Activated B cell treated with CpG ODN at 0.5 μM for 24 hours (primary cell): Measurements from ENCODE around the gene MBNL1. TPM values are rescaled to one million over a fixed set of nuclear protein-coding genes. Genes with fewer than 3 reads are reported as not detected.

Experiments used
- ATAC-seq: fragments of 200-7000 bp; cut with Tn5 transposase; one replicate; pipeline ENCODE4 v1.10.0; 2021; ENCODE audit warnings: low read depth, mild to moderate bottlenecking, moderate library complexity
- CTCF ChIA-PET: fragments of 350-600 bp; sonication (Branson Sonifier 250); formaldehyde crosslinking; loops from one replicate; lab custom pipeline; 2021; ENCODE audit warnings: antibody characterized with exemption; lab: Charles Lee
- POLR2A ChIA-PET: fragments of 350-600 bp; sonication (Branson Sonifier 250); formaldehyde crosslinking; loops from one replicate; lab custom pipeline; 2021; ENCODE audit warnings: antibody characterized with exemption; lab: Charles Lee
- DNase-seq: peaks from one replicate; pipeline ENCODE4 v3.0.0; 2022
- H3K27ac Mint-ChIP-seq: one replicate; pipeline ENCODE4 v1.8.0; 2020; ENCODE audit warnings: mixed read lengths
- H3K27me3 Mint-ChIP-seq: one replicate; pipeline ENCODE4 v1.8.0; 2021; ENCODE audit warnings: mixed read lengths
- H3K36me3 Mint-ChIP-seq: one replicate; pipeline ENCODE4 v1.8.0; 2021; ENCODE audit warnings: low read depth, mixed read lengths
- H3K4me1 Mint-ChIP-seq: one replicate; pipeline ENCODE4 v1.8.0; 2021; ENCODE audit warnings: mixed read lengths
- H3K4me3 Mint-ChIP-seq: one replicate; pipeline ENCODE4 v1.8.0; 2020; ENCODE audit warnings: mild to moderate bottlenecking, mixed read lengths
- H3K9me3 Mint-ChIP-seq: one replicate; pipeline ENCODE4 v1.8.0; 2020; ENCODE audit warnings: mixed read lengths
- intact Hi-C: fragments of 100-400 bp; cut with micrococcal nuclease; formaldehyde crosslinking; loops from one replicate; pipeline ENCODE4 v1.15.1; 2024
- total RNA-seq: library from RNA; stranded (reverse); gene quantifications from 2 replicates; pipeline ENCODE4 v1.2.3, GENCODE V29; 2022
- TF ChIP-seq, protein P1 (sequence below): fragments of 200-600 bp; IDR thresholded peaks from one replicate; pipeline ENCODE4 v1.8.0; 2022; ENCODE audit warnings: antibody characterized with exemption, mild to moderate bottlenecking

Gene MBNL1
- total RNA-seq, 1 donor from 2014 or later: 561 TPM

- Mint-ChIP-seq H3K36me3 (peaks cover 15% of the 10 kb centered on the region), H3K27ac (peak overlapping the region; percentile 50), H3K27me3 (no peaks in the 10 kb centered on the region), H3K4me3 (peak overlapping the region; percentile 49), H3K4me1 (peaks cover 79% of the 10 kb centered on the region), H3K9me3 (no peaks in the 10 kb centered on the region)
- CTCF ChIA-PET: interaction anchor here (1.0 kb wide), 1 partner anchor 92 kb away, joined by 3 read pairs; no protein-coding TSS in a partner anchor
- DNase-seq (no peak), ATAC-seq (no peak)
- TF ChIP-seq, protein P1, sequence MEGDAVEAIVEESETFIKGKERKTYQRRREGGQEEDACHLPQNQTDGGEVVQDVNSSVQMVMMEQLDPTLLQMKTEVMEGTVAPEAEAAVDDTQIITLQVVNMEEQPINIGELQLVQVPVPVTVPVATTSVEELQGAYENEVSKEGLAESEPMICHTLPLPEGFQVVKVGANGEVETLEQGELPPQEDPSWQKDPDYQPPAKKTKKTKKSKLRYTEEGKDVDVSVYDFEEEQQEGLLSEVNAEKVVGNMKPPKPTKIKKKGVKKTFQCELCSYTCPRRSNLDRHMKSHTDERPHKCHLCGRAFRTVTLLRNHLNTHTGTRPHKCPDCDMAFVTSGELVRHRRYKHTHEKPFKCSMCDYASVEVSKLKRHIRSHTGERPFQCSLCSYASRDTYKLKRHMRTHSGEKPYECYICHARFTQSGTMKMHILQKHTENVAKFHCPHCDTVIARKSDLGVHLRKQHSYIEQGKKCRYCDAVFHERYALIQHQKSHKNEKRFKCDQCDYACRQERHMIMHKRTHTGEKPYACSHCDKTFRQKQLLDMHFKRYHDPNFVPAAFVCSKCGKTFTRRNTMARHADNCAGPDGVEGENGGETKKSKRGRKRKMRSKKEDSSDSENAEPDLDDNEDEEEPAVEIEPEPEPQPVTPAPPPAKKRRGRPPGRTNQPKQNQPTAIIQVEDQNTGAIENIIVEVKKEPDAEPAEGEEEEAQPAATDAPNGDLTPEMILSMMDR: no peak
- intact Hi-C loops: loop anchor here (2.0 to 10.0 kb wide), 2 partner anchors 14 to 216 kb away; no protein-coding TSS in a partner anchor
- POLR2A ChIA-PET: interaction anchor here (0.7 to 2.4 kb wide), 4 partner anchors 21 to 1527 kb away, joined by 3 to 19 read pairs (median 4); partner anchors contain the start of genes MBNL1 and SIAH2
These were observed 21.6 kb downstream of the MBNL1 start for GRCh38 chr3:152290374-152290773.

DNA sequence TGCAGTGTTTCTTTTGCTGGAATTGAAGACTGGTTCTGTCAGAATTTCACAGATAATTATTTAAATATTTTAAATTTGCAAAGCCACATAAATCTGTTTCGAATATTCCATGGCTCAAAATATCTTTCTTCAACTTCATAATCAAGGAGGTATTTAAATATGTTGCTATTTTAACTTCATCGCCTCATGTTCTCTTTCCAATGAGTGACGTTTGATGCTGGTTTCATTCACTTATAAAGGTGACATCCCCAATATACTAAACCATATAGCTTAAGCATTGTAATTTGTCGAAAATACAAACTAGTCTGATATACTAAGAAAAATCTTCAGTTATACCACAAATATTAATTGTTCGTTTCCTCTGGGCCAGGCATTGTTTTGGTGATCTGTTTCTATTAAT, 22.5 kb downstream of the MBNL1 start:
- ChIA-PET CTCF (interaction anchor here (1.0 to 1.8 kb wide), 3 partner anchors 11 to 93 kb away, joined by 3 to 4 read pairs (median 3); no protein-coding TSS in a partner anchor), POLR2A (interaction anchor here (0.5 to 2.4 kb wide), 5 partner anchors 22 to 112 kb away, joined by 3 to 19 read pairs (median 3); partner anchors contain the start of gene MBNL1)
- Mint-ChIP-seq H3K27me3 (no peaks in the 10 kb centered on the region), H3K9me3 (no peaks in the 10 kb centered on the region), H3K4me1 (peaks cover 82% of the 10 kb centered on the region), H3K27ac (peak overlapping the region; percentile 68), H3K36me3 (peaks cover 16% of the 10 kb centered on the region), H3K4me3 (peak overlapping the region; percentile 49)
- TF ChIP-seq, protein P1: no peak
- intact Hi-C loops: loop anchor here (1.0 to 10.0 kb wide), 3 partner anchors 8 to 216 kb away; no protein-coding TSS in a partner anchor
- no peak for DNase-seq
- peak; percentile 19 for ATAC-seq

GRCh38 chr3:152291649-152292066, 22.9 kb downstream of the MBNL1 start:
- H3K27ac Mint-ChIP-seq: peak overlapping the region; percentile 68
- ATAC-seq: peak; percentile 50
- CTCF ChIA-PET: interaction anchor here (0.9 to 1.8 kb wide), 4 partner anchors 10 to 108 kb away, joined by 3 to 7 read pairs (median 4); no protein-coding TSS in a partner anchor
- POLR2A ChIA-PET: interaction anchor here (0.5 to 2.4 kb wide), 7 partner anchors 19 to 111 kb away, joined by 3 to 19 read pairs (median 3); partner anchors contain the start of gene MBNL1
- no peak for DNase-seq
- peaks cover 85% of the 10 kb centered on the region for H3K4me1 Mint-ChIP-seq
- peaks cover 16% of the 10 kb centered on the region for H3K36me3 Mint-ChIP-seq
- intact Hi-C loops: loop anchor here (1.0 to 10.0 kb wide), 3 partner anchors 8 to 217 kb away; no protein-coding TSS in a partner anchor
- no peaks in the 10 kb centered on the region for H3K9me3 Mint-ChIP-seq
- H3K27me3 Mint-ChIP-seq: no peaks in the 10 kb centered on the region
- TF ChIP-seq, protein P1: no peak
- peak overlapping the region; percentile 5 for H3K4me3 Mint-ChIP-seq

DNA sequence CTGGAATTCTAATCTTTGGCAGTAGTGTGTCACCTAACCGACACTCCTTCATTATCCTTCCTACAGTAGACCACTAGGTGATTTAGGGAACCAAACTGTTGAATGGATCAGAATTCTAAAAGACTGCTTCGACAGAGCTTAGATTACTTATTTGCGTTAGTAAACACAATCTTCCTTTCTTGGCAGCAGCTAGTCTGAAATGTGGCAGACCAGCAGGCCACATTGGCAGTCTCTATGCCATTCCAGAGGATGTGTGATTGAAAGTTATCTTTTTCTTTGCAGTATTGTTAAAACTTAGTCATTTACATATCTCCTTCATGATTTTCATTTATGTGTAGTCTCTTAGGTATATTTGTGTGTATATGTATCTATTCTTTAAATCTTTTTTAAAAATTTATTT, 23.6 kb downstream of the MBNL1 start:
- POLR2A ChIA-PET: interaction anchor here (0.9 to 2.4 kb wide), 3 partner anchors 19 to 23 kb away, joined by 3 to 19 read pairs (median 5); partner anchors contain the start of gene MBNL1

More for the DNA sequence above, 23.6 kb downstream of the MBNL1 start:
- Mint-ChIP-seq H3K4me3 (peak overlapping the region; percentile 5), H3K9me3 (no peaks in the 10 kb centered on the region), H3K36me3 (peaks cover 20% of the 10 kb centered on the region), H3K27ac (no peak overlapping the region), H3K4me1 (peaks cover 85% of the 10 kb centered on the region), H3K27me3 (no peaks in the 10 kb centered on the region)
- intact Hi-C loops: loop anchor here (10.0 kb wide), 1 partner anchor 218 kb away; no protein-coding TSS in a partner anchor
- TF ChIP-seq, protein P1: no peak
- CTCF ChIA-PET: interaction anchor here (0.9 to 1.8 kb wide), 4 partner anchors 10 to 109 kb away, joined by 3 to 7 read pairs (median 4); no protein-coding TSS in a partner anchor
- no peak for ATAC-seq
- DNase-seq: no peak
